Endothelial cell (in vitro differentiated cells): ENCODE measurements around the gene AIFM3. TPM values are rescaled to one million over a fixed set of nuclear protein-coding genes. Genes with fewer than 3 reads are reported as not detected.
"Not testable (repeated sequence)": the region's sequence is repeated elsewhere in the genome, so short reads cannot be mapped to it uniquely, and the experiment has no call there.

Source experiments
- DNase-seq: peaks from one replicate; pipeline ENCODE4 v3.0.0; 2021; ENCODE audit warnings: low spot score
- H3K27ac Mint-ChIP-seq: one replicate; pipeline ENCODE4 v1.8.0; 2021; ENCODE audit warnings: mixed read lengths, inconsistent platforms; ENCODE audit not compliant: unreplicated experiment
- H3K27me3 Mint-ChIP-seq: one replicate; pipeline ENCODE4 v1.8.0; 2021; ENCODE audit warnings: mild to moderate bottlenecking, moderate library complexity, mixed read lengths, inconsistent platforms; ENCODE audit not compliant: unreplicated experiment
- H3K36me3 Mint-ChIP-seq: one replicate; pipeline ENCODE4 v1.8.0; 2021; ENCODE audit warnings: mild to moderate bottlenecking, low read depth, mixed read lengths, inconsistent platforms; ENCODE audit not compliant: unreplicated experiment
- H3K4me1 Mint-ChIP-seq: one replicate; pipeline ENCODE4 v1.8.0; 2021; ENCODE audit warnings: mild to moderate bottlenecking, mixed read lengths, inconsistent platforms; ENCODE audit not compliant: unreplicated experiment
- H3K4me3 Mint-ChIP-seq: one replicate; pipeline ENCODE4 v1.8.0; 2021; ENCODE audit warnings: mild to moderate bottlenecking, mixed read lengths, inconsistent platforms; ENCODE audit not compliant: unreplicated experiment
- H3K9me3 Mint-ChIP-seq: one replicate; pipeline ENCODE4 v1.8.0; 2021; ENCODE audit warnings: mixed read lengths, inconsistent platforms; ENCODE audit not compliant: unreplicated experiment
- total RNA-seq: library from RNA; stranded (reverse); fragmentation: NEBNext Ultra II Directional; extraction: Animal tissue kit (Norgen Biotek cat#: 25700); gene quantifications from one replicate; pipeline ENCODE4 v1.2.1, GENCODE V29; 2021; ENCODE audit not compliant: unreplicated experiment
- TF ChIP-seq, protein P1 (sequence below): fragments of 200-600 bp; sonication (generic); IDR thresholded peaks from one replicate; pipeline ENCODE4 v1.5.0; 2021; ENCODE audit warnings: antibody characterized with exemption; ENCODE audit not compliant: unreplicated experiment

AIFM3 gene
- total RNA-seq, 1 donor from 2014 or later: 0.15 TPM

DNA sequence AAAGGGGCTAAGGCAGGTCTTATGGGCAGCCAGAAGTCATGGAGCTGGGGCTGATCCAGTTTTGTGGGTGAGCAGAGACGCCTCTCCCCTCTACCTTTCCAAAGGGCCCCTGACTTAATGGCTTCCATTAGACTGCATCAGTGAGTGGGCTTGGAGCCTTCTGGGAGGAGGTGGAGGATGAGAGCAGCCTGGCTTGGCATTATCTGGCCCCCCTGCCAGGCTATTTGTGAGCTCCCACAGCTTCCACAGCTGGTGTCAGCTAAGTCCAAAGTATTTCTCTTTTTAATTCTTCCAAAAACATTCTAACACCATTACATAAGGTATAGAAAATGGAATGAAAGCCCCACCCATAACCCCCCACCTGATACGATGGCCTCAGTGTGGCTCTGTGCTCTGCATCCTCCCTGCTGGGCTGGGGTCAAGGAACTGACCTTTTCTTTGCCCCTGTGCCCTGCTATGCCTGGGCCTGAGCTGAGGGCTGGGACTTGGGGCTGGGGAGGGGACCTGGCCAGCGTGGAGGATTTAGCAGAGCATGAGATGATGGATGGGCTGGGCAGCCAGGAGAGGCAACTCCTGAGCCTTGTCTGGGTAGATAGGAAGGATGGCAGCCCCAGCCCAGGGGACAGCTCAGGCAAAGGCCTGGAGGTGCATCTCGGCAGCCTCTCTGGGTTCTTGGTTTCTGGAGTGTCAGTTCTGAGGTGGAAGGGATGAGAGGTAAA, 4.0 kb downstream of the AIFM3 start:
- Mint-ChIP-seq H3K9me3 (no peaks in the 10 kb centered on the region), H3K4me3 (no peak overlapping the region), H3K4me1 (no peaks in the 10 kb centered on the region), H3K36me3 (no peaks in the 10 kb centered on the region), H3K27ac (no peak overlapping the region), H3K27me3 (peaks cover 14% of the 10 kb centered on the region)
- DNase-seq: no peak
- TF ChIP-seq, protein P1, sequence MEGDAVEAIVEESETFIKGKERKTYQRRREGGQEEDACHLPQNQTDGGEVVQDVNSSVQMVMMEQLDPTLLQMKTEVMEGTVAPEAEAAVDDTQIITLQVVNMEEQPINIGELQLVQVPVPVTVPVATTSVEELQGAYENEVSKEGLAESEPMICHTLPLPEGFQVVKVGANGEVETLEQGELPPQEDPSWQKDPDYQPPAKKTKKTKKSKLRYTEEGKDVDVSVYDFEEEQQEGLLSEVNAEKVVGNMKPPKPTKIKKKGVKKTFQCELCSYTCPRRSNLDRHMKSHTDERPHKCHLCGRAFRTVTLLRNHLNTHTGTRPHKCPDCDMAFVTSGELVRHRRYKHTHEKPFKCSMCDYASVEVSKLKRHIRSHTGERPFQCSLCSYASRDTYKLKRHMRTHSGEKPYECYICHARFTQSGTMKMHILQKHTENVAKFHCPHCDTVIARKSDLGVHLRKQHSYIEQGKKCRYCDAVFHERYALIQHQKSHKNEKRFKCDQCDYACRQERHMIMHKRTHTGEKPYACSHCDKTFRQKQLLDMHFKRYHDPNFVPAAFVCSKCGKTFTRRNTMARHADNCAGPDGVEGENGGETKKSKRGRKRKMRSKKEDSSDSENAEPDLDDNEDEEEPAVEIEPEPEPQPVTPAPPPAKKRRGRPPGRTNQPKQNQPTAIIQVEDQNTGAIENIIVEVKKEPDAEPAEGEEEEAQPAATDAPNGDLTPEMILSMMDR: no peak

DNA sequence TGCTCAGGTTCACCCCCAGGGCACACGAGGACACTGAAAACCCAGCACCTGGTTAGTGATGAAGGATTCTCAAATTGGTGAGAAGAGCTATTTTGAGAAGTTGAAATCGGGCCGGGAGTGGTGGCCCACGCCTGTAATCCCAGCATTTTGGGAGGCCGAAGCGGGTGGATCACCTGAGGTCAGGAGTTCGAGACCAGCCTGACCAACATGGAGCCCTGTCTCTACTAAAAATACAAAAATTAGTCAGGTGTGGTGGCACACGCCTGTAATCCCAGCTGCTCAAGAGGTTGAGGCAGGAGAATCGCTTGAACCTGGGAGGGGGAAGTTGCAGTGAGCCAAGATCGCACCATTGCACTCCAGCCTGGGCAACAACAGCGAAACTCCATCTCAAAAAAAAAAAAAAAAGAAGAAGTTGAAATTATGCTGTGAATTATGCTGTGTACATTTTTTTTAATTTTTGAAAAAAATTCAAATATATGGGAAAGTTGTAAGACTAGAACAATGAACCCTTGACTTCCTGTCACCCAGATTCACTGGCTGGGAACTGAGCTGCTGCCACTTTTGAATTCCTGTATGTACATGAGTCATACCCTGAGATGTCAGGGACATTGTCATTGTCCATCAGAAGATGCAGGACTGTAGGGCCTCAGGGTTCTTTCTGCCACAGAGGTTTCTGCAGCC, 5.1 kb downstream of the AIFM3 start:
- not testable (repeated sequence) for H3K27ac Mint-ChIP-seq

DNA sequence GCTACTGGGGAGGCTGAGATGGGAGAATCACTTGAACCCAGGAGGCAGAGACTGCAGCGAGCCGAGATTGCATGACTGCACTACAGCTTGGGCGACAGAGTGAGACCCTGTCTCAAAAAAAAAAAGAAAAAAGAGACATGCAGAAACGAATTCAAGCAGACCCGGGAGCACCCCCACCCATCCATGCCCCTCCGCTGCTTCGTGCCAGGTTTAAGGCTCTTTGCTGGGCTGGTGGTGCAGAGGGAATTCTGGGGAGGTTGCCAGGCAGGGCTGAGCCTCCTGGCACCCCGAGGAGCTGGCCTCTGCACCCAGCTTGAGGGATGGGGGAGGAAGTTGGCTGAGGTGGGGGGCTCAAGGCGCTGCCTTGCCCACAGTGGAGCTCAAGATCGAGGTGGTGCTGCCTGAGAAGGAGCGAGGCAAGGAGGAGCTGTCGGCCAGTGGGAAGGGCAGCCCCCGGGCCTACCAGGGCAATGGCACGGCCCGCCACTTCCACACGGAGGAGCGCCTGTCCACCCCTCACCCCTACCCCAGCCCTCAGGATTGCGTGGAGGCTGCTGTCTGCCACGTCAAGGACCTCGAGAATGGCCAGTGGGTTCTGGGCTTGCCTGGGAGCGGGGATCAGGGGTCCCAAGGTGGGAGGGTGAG, 6.0 kb downstream of the AIFM3 start:
- no peaks in the 10 kb centered on the region for H3K36me3 Mint-ChIP-seq
- DNase-seq: no peak
- H3K4me3 Mint-ChIP-seq: no peak overlapping the region
- H3K27me3 Mint-ChIP-seq: peaks cover 8% of the 10 kb centered on the region
- TF ChIP-seq, protein P1: no peak
- H3K9me3 Mint-ChIP-seq: no peaks in the 10 kb centered on the region
- no peak overlapping the region for H3K27ac Mint-ChIP-seq
- H3K4me1 Mint-ChIP-seq: no peaks in the 10 kb centered on the region

More for the DNA sequence above, 5.1 kb downstream of the AIFM3 start:
- H3K36me3 Mint-ChIP-seq, H3K9me3 Mint-ChIP-seq, H3K4me3 Mint-ChIP-seq, H3K4me1 Mint-ChIP-seq, DNase-seq: not testable (repeated sequence)
- H3K27me3 Mint-ChIP-seq: peaks cover 13% of the 10 kb centered on the region

DNA sequence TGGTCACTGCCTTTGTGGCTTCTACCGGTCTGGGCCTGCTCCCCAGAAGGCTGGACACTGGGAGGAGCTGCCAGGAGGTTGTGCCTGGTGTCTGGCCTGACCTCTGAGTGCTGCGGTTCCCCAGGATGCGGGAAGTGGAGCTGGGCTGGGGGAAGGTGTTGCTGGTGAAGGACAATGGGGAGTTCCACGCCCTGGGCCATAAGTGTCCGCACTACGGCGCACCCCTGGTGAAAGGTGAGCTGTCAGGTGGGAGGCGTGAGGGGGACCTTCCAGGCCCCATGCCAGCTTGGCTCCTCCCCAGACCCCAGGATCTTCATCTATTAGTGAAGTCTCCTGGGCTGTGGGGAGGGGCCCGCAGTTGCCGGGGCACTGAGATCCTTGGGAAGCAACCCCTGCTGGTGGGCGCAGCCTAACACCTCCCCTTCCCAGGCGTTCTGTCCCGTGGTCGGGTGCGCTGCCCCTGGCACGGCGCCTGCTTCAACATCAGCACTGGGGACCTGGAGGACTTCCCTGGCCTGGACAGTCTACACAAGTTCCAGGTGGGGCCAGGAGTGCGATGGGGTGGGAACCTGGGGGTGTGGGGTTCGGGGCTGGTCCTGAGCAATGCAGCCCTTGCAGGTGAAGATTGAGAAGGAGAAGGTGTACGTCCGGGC, 6.7 kb downstream of the AIFM3 start:
- TF ChIP-seq, protein P1: no peak
- Mint-ChIP-seq H3K27ac (no peak overlapping the region), H3K9me3 (no peaks in the 10 kb centered on the region), H3K36me3 (no peaks in the 10 kb centered on the region), H3K4me3 (no peak overlapping the region), H3K27me3 (peaks cover 8% of the 10 kb centered on the region), H3K4me1 (no peaks in the 10 kb centered on the region)
- DNase-seq: no peak

DNA sequence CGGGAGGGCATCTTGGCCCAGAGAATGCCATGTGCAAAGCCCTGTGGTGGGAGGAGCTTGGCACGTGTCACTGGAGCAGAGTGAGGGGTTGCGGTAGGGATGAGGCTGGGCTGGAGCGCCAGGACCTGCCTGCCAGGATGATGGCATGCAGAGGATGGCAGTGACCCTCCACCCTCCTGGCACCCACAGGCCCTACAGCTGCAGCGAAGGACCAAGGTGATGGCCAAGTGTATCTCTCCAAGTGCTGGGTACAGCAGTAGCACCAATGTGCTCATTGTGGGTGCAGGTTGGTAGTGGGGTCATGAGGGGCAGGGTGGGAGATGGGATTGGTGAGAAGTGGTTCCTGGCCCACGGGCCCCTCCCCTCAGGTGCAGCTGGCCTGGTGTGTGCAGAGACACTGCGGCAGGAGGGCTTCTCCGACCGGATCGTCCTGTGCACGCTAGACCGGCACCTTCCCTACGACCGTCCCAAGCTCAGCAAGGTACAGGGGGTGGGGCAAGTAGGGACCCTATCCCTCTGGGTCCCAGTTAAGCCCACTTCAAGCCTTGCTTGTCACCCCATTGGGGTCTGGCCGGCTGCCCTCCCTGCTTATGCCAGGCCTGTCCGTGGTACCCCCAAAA, 7.4 kb downstream of the AIFM3 start:
- peaks cover 11% of the 10 kb centered on the region for H3K27me3 Mint-ChIP-seq
- H3K4me3 Mint-ChIP-seq: no peak overlapping the region
- no peaks in the 10 kb centered on the region for H3K36me3 Mint-ChIP-seq
- no peak overlapping the region for H3K27ac Mint-ChIP-seq
- no peak for DNase-seq
- TF ChIP-seq, protein P1: no peak
- peaks cover 4% of the 10 kb centered on the region for H3K4me1 Mint-ChIP-seq
- H3K9me3 Mint-ChIP-seq: no peaks in the 10 kb centered on the region
